ENCODE measurements around the gene TMEM238.

TMEM238 gene

DNA sequence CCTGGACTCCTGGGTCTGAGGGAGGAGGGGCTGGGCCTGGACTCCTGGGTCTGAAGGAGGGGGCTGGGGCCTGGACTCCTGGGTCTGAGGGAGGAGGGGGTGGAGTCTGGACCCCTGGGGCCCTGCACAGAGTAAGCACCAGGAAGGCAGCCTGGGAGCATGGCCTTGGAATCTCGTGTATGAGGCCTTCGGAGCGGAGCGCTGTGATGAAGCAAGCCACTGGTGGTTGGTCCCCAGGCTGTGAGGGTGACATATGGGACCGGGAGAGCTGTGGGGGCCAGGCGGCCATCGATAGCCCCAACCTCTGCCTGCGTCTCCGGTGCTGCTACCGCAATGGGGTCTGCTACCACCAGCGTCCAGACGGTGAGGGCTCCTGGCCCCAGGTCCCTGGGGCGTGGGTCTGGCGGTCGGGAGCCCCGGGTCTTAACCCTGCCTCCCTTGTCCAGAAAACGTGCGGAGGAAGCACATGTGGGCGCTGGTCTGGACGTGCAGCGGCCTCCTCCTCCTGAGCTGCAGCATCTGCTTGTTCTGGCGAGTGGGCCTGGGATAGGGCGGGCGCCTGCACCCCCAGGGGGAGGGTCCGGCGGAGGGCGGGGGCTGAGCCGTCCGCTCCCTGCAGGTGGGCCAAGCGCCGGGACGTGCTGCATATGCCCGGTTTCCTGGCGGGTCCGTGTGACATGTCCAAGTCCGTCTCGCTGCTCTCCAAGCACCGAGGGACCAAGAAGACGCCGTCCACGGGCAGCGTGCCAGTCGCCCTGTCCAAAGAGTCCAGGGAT is 6.5 kb downstream of the TMEM238 start:
- no peak for DNase-seq

DNA sequence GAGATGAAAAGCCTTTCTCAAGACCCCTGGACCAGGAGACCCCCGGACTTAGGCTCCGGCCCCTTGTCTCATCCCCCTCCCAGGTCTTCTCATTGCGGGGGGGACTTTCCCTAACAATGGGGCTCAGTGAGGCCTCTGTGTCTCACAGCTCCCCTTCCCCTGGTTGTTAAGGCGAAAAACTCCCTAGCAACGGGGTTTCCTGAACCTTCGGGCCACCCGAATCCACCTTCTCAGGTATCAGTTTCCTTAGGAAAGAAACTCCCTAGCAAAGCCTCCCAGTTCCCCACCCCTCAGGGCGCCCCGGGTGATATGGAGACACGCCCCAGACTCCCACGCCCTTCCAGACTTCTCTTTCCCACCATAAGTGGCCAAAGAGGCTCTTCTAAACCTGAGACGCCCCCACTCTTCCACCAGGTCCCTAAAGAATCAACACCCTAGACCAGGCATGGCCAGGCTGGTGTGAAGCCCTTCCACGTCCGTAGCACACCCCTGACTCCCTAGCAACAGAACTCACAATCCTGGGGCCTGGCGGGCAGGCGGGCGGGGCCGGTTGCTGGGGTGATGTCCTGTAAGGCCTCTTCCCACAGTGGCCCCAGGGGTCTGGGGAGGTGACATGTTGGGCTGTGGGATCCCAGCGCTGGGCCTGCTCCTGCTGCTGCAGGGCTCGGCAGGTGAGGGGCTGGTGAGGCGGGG is 7.7 kb downstream of the TMEM238 start, which contains the start of gene TMEM190:
TMEM190 (plus strand) TSS at position 586 of the 693 bp plus-strand sequence; CDS start at position 614, 28 bp downstream.
- DNase-seq: no peak

DNA sequence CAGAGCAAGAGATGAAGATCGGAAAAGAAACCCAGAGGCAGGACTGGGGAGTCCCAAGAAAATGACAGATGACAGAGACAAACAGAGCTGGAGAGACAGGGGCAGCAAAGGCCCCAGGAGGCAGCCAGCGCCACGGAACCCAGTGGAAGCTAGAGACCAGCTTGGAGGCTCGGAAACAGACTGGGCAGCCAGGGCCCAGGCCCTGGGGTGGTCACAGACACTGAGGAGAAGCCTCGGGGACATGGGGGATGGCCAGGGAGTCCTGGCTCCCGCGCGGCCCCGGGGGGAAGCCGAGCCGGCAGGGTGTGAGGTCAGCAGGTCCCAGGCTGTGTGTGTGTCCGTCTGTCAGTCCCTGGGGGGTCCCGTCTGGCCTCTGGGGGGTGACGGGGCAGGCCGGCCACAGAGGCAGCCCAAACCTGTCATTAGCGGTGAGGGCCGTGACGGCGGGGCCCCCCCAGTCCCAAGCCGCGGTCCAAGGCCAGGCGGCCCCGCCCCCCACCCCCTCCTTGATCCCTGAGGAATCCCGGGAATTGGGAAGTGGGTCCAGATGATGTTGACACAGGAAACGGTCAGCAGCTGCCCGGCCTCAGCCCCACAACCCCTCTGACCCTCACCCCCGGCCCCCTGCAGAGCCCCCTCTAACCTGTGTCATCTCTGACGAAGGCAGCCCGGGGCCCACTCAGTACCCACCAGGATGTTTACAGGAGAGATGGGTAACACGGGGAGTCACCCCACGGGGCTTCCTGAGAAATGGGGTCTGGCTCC is 9.9 kb downstream of the TMEM238 start:
- peak; percentile 44 for DNase-seq

DNA sequence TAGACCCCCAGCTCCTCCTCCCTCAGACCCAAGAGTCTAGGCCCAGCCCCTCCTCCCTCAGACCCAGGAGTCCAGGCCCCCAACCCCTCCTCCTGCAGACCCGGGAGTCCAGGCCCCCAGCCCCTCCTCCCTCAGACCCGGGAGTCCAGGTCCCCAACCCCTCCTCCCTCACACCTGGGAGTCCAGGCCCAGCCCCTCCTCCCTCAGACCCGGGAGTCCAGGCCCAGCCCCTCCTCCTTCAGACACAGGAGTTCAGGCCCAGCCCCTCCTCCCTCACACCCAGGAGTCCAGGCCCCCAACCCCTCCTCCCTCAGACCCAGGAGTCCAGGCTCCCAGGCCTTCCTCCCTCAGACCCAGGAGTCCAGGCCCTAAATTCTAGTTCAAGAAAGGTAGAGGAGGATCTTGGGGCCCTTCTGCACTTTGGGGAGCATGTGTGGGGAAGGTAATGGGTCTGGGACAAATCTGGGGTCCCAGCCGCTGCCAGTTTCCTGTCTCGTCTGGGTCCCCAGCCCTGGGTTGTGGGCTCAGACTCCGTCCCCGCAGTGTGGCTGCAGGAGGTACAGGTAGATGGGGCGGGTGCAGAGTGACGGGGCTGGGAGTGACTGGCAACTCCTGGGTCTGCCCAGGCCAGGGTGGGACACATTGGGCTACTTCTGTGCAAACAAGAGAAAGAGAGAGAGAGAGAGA is 10.6 kb downstream of the TMEM238 start:
- DNase-seq: peak; percentile 33

DNA sequence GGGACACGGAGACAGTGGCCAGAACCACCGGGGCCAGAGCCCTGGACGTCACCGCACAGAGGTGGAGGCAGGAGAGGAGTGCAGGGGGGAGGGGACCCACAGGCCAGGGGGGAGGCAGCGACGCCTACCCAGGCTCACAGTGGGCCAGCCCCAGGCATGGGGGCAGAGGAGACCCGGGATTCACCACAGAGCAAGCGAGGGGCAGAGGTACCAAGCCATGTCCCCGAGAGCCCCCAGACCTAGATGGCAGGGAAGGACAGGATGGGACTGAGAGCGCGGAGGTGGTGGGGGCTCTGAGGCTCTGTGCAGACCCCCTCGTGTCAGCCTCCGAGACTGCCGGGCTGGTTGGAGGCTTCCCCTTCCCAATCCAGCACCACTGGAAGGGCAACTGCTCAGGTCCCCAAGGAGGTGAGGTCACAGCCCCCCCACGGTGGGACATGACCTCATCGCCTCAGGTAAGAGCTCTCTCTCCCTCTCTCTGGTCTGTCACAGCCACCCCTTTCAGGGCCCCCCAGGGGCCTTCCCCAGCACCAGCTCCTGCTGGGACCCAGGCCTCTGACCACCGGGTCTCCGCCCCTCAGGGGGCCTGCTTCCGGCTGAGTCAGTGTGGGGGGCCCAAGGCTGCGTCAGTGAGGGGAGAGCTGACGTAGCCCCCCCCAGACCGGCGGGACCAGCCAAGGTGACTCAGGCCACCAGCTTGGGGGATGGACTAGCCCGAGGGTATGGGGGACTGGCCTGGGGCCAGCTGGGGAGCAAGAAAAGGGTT is 11.6 kb downstream of the TMEM238 start:
- DNase-seq: peak; percentile 78

DNA sequence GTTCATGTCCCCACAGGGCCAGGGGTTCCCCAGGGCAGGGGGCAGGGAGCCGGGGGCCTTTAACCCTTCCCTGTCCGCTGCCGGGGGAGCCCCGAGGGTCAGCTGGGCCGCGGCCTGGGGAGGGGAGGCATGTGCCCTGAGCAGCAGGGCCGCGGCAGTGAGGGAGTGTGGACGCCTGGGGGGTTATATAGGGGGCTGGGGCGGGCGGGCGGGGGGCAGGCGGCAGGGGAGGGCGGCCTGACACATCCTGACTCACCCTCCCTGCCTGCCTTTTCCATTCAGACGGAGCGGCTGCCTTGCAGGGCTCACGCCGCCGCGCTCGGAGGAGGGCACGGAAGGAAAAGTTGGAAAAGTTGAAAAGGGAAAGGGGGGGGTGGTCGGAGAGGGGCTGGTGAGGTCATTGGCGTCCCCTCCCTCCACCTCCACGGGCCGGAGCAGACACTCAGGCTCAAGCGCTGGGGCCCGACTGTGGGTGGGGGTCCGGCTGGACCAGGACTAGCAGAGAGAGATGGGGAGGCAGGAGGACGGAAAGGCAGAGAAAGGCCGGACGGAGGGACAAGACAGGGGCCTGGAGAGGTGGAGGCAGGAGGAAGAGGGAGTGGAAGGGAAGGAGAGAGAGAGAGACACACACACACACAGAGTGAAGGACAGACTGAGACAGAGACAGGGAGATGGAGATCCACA is 13.6 kb downstream of the TMEM238 start, which contains the start of gene IL11:
IL11 (minus strand) TSS at position 159 of the 684 bp plus-strand sequence; CDS start at position 6, 153 bp downstream.
- DNase-seq: peak; percentile 82

DNA sequence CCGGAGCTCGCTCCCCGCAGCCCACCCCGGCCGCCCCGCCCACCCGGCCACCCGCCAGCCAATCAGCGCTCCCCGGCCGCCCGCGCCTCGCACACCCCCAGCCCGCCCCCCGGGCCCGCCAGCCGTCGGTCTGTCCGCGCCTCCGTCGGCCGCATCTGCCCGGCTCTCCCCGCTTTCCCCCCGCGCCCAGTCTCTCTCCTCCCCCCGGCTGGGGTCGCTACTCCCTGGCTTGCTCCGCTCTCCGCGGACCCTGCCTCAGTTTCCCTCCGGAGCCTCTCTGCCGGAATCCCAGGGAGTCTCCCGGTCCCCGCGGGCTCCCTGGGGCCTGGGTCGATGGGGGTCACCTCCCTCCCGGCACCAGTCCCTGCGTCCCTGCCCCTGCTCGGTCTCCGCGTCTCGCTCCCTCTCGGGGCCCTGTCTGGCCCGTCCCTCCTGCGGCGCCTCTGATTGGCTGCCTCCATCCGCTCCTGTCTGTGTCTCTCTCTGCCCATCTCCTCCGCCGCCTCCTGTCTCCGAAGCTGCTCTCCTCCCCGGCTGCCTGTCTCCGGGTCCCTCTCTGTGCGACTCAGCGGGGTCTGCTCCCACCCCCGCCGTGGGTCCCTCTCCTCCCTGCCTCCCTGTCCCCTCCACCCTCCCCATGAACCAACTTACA is 14.3 kb downstream of the TMEM238 start:
- DNase-seq: peak; percentile 83

DNA sequence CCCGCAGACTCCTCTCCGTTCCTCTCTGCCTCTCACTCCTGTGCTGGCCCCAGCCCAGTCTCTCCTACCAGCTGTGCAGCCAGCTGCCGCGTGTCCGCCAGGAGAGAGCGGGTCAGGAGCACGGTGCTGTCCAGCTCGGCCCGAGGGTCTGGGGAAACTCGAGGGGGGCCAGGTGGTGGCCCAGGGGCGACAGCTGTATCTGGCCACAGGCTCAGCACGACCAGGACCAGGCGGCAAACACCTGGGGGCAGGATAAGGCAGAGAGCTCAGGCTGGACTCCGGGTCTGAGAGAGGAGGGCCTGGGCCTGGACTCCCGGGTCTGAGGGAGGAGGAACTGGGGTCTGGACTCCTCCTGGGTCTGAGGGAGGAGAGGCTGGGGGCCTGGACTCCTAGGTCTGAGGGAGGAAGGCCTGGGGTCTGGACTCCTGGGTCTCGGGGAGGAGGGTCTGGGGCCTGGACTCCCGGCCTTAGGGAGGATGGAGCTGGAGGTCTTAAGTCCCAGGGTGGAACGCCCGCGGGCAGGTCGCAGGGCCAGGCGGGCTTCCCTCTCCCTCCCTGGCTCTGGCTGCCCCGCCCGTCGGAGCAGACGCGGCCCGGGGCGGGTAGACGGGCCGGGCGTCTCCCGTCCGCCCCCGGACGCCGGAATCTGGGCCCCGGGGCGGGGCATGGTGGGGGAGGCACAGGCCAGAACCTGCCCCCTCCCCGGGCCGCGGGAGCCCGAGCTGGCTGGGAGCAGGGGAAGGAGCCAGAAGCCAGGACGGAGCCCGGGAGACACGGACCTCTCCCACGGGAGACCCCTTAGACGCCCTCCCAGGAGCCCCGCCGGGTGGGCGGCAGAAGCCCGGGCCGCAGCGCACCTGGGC is 15.2 kb downstream of the TMEM238 start:
- DNase-seq: peak; percentile 71

DNA sequence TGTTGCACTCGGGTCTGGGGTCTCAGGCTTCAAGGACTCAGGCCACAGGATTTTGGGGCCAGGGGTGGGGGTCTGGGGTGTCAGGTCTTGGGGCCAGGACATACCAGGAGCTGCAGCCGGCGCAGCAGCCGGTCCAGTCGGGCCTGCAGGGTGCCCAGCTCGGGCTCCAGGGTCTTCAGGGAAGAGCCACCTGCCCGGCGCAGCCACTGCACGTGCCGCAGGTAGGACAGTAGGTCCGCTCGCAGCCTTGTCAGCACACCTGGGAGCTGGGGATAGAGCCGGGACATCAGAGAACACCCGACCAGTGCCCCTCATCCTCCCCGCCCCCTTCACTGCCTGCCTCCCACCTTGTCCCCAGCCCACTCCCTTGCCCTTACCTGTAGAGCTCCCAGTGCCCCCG is 16.0 kb downstream of the TMEM238 start:
- DNase-seq: no peak

DNA sequence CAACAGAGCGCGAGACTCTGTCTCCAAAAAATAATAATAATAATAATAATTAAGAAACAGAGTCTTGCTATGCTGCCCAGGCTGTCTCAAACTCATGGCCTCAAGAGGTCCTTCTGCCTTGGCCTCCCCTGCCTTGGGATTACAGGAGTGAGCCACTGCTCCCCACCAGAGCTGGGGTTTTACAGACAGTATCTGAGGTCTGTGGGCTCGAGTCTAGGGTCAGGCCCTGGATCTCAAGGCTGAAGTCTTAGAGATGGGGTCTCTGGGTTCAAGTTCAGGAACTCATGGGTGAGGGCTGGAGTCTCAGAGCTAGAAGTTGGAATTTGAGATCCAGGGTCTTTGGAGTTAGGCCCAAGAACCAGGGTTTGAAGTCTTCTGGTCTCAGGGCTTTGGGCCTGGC is 17.3 kb downstream of the TMEM238 start:
- DNase-seq: no peak

DNA sequence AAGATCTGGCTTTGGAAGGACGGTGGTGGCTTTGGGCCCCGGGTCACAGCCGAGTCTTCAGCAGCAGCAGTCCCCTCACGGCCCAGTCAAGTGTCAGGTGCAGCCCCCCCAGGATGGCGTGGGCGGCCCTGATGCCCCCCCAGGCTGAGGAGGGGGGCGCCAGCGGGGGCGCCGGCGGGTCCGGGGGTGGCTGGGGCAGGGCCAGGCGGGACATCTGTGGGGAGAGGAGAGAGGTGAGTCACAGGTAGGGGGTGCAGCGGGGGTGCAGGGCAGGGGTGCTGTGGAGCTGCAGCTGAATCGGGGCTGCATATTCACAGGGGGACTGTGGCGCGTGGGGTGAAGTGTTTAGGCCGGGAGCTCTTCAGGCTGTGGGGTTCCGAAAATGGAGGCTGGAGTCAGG is 18.1 kb downstream of the TMEM238 start:
- DNase-seq: no peak

DNA sequence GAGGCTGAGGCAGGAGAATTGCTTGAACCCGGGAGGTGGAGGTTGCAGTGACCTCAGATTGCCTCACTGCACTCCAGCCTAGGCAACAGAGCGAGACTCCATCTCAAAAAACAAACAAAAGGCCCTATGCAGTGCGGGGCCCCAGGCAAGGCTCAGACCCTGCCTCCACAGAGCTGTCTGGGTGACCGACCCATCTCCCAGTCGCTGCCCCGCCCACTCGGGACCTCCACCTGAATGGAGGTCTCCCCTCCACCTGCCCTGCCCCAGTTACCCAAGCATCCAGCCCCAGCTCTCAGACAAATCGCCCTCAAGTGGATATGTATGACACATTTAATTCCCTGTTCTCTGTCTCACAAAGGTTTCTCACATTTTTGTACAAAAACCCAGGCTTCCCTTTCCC is 18.8 kb downstream of the TMEM238 start:
- DNase-seq: no peak

DNA sequence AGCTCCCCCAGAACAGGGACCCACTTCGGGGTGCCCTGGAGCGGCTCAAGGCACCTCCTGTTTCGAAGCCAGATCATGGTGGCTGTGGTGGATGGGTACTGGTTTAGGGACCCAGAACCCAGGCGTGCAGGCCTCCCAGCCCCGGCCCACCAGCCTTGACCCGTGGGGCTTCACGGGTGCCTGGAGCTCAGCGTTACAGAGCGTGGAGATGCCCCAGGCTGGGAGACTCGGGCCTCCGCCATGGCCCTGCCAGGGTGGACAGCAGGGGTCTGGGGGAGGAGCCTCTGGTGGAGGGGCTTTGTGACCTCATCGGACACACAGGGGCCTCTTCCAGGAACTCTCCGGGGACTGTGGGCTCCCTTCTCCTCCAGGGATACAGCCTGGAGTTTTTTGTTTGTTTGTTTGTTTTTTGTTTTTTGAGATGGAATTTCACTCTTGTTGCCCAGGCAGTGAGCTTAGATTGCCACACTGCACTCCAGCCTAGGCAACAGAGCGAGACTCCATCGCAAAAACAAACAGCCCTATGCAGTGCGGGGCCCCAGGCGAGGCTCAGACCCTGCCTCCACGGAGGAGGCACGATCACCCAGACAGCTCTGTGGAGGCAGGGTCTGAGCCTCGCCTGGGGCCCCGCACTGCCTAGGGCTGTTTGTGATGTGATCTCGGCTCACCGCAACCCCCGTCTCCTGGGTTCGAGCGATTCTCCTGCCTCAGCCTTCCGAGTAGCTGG is 20.9 kb downstream of the TMEM238 start, which contains the start of gene GARIN5B:
GARIN5B (minus strand) TSS at position 271 of the 727 bp plus-strand sequence; CDS start at position 77, 194 bp downstream.
- no peak for DNase-seq

DNA sequence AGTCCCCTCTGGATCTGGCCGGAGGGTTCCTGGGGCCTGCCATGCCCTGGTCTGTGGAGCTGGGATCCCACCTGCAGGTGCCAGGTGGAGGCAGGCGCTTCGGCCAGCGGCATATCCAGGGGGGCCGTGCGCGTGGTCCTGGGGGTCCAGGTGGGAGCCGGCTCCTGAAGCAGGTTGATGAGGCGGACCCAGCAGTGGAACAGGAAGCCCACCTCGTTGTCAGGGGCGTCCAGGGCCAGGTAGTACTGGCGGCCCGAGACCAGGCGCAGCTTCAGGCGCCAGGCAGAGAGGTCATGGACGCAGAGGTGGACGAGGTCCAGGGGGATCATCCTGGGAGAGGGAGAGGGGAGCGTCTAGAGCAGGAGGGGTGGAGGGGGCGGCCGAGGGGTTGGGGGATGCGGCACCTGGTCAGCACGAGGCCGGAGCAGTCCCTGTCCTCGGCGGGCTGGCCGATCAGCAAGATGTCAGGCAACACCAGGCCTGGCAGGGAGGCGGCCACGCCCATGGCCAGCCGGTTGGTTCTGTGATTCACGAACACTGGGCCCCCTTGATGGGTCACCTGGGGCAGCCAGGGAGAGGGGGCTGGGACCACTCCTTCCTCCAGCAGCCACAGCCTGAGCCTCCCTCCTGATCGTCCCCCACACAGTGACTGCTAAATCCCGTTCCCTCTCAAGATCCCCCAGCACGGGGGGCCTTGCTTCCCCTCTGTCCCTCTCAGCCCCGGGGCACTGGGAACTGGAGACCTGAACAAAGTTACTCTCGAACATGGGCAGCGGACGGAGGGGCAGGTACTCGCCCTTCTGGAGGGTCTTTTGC is 21.7 kb downstream of the TMEM238 start:
- DNase-seq: no peak

DNA sequence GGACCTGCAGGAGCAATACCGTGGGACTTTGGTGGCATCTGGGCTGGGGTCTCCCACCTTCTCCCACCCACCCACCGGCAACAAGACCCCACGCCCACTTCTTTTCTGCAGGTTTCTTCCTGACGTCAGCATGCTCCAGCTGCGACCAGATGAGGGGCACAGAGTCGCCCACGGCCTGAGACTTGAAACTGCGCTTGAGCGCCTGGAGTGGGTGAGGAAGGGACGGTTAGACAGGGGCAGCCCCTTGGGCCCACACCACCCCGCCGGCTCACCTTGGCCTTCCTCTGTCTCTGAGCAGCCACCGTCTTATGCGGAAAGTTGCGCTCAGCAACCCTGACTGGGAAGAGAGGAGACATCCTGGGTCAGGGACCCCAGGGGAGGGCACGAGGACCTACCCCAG is 23.2 kb downstream of the TMEM238 start:
- DNase-seq: no peak

DNA sequence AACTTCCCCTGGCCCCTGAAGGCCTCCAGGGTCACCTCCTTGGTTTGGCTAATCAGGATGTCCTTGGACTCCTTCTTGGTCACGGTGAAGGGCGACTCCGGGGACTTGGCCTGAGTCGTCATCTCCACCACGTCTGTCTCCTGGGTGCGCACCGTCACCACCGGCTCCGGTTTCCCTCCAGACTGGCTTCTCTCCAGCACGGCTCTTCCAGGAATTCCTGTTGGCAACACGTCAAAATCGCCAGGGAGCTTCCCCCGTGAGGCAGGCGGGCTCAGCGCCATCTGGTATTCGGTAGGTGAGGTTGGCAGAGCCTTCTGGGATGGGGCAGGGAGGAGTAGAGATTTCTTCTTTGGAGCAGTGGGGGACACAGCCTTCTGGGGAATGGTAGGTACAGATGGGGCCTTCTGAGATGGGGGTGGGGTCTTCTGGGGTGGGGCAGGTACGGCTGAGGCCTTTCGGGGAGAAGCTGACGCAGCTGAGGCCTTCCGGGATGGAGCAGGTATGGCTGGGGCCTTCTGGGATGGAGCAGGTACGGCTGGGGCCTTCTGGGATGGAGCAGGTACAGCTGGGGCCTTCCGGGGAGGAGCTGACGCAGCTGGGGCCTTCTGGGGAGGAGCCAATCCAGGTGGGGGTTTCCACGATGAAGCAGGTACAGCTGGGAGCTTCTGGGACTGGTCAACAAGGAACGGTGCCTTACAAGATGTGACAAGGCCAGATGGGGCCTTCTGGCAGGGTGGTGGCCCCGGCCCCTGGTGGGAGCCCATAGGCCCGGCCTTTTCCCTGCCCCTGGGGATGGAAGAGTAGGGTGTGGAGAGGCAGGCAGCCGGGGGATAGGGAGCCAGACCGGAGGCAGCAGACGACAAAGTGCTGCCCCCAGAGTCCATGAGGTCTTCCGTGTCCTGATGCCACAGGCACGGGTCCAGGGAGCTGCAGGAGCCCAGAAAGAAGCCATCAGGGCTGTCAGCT is 24.9 kb downstream of the TMEM238 start:
- no peak for DNase-seq

DNA sequence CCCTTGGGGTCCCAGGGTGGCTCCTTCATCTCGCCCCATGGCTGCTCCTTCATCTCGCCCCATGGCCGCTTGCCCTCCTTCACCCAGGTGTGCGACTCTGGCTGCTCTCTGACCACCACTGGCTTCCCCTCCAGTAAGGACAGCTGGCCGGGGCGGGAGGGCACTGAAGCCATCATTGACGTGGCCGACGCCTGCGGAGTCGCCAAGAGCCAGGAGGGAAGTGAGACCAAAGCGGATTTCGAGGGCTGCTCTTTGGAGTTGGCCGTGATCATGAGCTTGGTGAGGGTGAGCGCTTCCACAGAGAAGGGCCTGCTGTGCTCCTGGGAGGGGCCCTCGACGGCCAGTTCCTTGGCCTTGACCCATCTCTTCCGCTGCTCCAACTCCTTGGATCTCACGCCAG is 25.6 kb downstream of the TMEM238 start:
- DNase-seq: no peak

Measured in fibroblast of skin of abdomen (primary cell).